GM12878 (cell line): ENCODE results near the gene NHSL1. TPM values are rescaled to one million over a fixed set of nuclear protein-coding genes. Genes with fewer than 3 reads are reported as not detected.

Source experiments
- ATAC-seq: fragments of 200-7000 bp; cut with Tn5 transposase; 3 replicates; pipeline ENCODE4 v1.9.1; 2020; ENCODE audit warnings: mild to moderate bottlenecking, moderate library complexity
- BruUV-seq: library from RNA; stranded (reverse); fragments of 400-500 nt; replicated peaks from 2 replicates; lab custom pipeline; 2021; lab: Mats Ljungman, UMichigan
- CTCF ChIA-PET: fragments of 300-600 bp; sonication (Branson Sonifier 250); formaldehyde crosslinking; extraction: SDS; loops from one replicate; lab custom pipeline; 2021; ENCODE audit warnings: inconsistent platforms; lab: Yijun Ruan, JAX
- POLR2A ChIA-PET: fragments of 350-600 bp; formaldehyde crosslinking; extraction: SDS; loops from one replicate; lab custom pipeline; 2021; ENCODE audit warnings: inconsistent platforms; lab: Charles Lee
- RAD21 ChIA-PET: fragments of 300-600 bp; sonication (Branson Sonifier 250); formaldehyde crosslinking; loops from one replicate; lab custom pipeline; 2023; ENCODE audit warnings: antibody characterized with exemption; ENCODE audit not compliant: unreplicated experiment; lab: Charles Lee
- SMC1A ChIA-PET: fragments of 300-600 bp; sonication (Branson Sonifier 250); formaldehyde crosslinking; loops from one replicate; lab custom pipeline; 2023; ENCODE audit not compliant: unreplicated experiment, uncharacterized antibody; lab: Charles Lee
- DNase-seq: peaks from one replicate; pipeline ENCODE4 v3.0.0-alpha.2; 2011; ENCODE audit warnings: low read depth, low spot score
- FAIRE-seq: peaks from 3 replicates; lab custom pipeline; 2011; peaks lifted over from hg19 to GRCh38; lab: Jason Lieb, UNC
- H2AFZ ChIP-seq: 2 replicates; pipeline ENCODE4 v1.6.0; 2011; ENCODE audit warnings: low read depth, low read length, control low read depth; ENCODE audit not compliant: control insufficient read depth
- H3K27ac ChIP-seq: 2 replicates; pipeline ENCODE4 v1.5.1; 2011; ENCODE audit warnings: control low read depth; ENCODE audit not compliant: control insufficient read depth, insufficient read depth
- H3K27me3 ChIP-seq, 2 experiments: replicated peaks in 1 of 2; 2 replicates each; pipeline versions ENCODE4 v1.6.0 to v1.6.1; 2011; ENCODE audit warnings: low read length in 1 of 2; ENCODE audit not compliant: control insufficient read depth in 2 of 2, insufficient read depth in 2 of 2
- H3K36me3 ChIP-seq, 2 experiments: 2 replicates each; pipeline ENCODE4 v1.5.1; 2011; ENCODE audit warnings: low read length in 1 of 2; ENCODE audit not compliant: control insufficient read depth in 2 of 2, insufficient read depth in 2 of 2
- H3K4me1 ChIP-seq: 2 replicates; pipeline ENCODE4 v1.6.1; 2011; ENCODE audit warnings: mild to moderate bottlenecking, low read length, moderate library complexity, mixed read lengths; ENCODE audit not compliant: control insufficient read depth, insufficient read depth
- H3K4me2 ChIP-seq: 2 replicates; pipeline ENCODE4 v1.6.0; 2011; ENCODE audit warnings: control low read depth; ENCODE audit not compliant: control insufficient read depth, insufficient read depth
- H3K4me3 ChIP-seq: fragments of 200-600 bp; sonication (generic); 2 replicates; pipeline ENCODE4 v1.5.1; 2016
- H3K79me2 ChIP-seq: 2 replicates; pipeline ENCODE4 v1.6.0; 2011; ENCODE audit warnings: low read length; ENCODE audit not compliant: control insufficient read depth, insufficient read depth
- H3K9ac ChIP-seq: 2 replicates; pipeline ENCODE4 v1.8.0; 2011; ENCODE audit warnings: low read length, control low read depth, mixed read lengths; ENCODE audit not compliant: control insufficient read depth, insufficient read depth
- H3K9me3 ChIP-seq: replicated peaks from 3 replicates; pipeline ENCODE4 v1.5.1; 2011; ENCODE audit warnings: mild to moderate bottlenecking, low read length; ENCODE audit not compliant: control insufficient read depth, insufficient read depth
- H4K20me1 ChIP-seq: 2 replicates; pipeline ENCODE4 v1.6.0; 2011; ENCODE audit not compliant: control insufficient read depth, insufficient read depth
- BCLAF1 ChIP-seq: fragments of 450-650 bp; IDR thresholded peaks from 2 replicates; pipeline ENCODE4 v1.6.1; 2017; ENCODE audit warnings: antibody characterized with exemption, mild to moderate bottlenecking, moderate library complexity
- EP300 ChIP-seq, 2 experiments: fragments of 150-350 bp in 1 of 2; IDR thresholded peaks; 2 replicates each; pipeline ENCODE4 v1.6.1; 2011 to 2012; ENCODE audit warnings: low read depth in 2 of 2, low read length in 2 of 2, borderline replicate concordance in 1 of 2, improper control_type of control experiment in 1 of 2, inconsistent platforms in 1 of 2; ENCODE audit not compliant: control insufficient read depth in 1 of 2
- IRF4 ChIP-seq: IDR thresholded peaks from 2 replicates; pipeline ENCODE4 v1.6.1; 2011; ENCODE audit warnings: low read depth, low read length
- MYB ChIP-seq: fragments of 150-350 bp; IDR thresholded peaks from 2 replicates; pipeline ENCODE4 v1.6.1; 2014; ENCODE audit warnings: mild to moderate bottlenecking, low read depth, low read length, borderline replicate concordance
- NFXL1 ChIP-seq: fragments of 450-650 bp; IDR thresholded peaks from 2 replicates; pipeline ENCODE4 v1.6.1; 2017; ENCODE audit warnings: antibody characterized with exemption, mild to moderate bottlenecking, borderline replicate concordance
- NFYB ChIP-seq: IDR thresholded peaks from 2 replicates; pipeline ENCODE4 v1.6.1; 2011; ENCODE audit warnings: low read depth, mild to moderate bottlenecking, low read length, improper control_type of control experiment, moderate library complexity; ENCODE audit not compliant: insufficient read depth
- PRDM15 ChIP-seq: fragments of 450-650 bp; formaldehyde crosslinking; IDR thresholded peaks from 2 replicates; pipeline ENCODE4 v1.4.0; 2020; ENCODE audit warnings: mild to moderate bottlenecking, moderate library complexity
- REST ChIP-seq: IDR thresholded peaks from 2 replicates; pipeline ENCODE4 v1.6.1; 2012; ENCODE audit warnings: mild to moderate bottlenecking, low read depth, low read length
- SMARCA5 ChIP-seq: fragments of 450-650 bp; IDR thresholded peaks from 2 replicates; pipeline ENCODE4 v1.6.1; 2017; ENCODE audit warnings: mild to moderate bottlenecking
- SREBF1 ChIP-seq: IDR thresholded peaks from 2 replicates; pipeline ENCODE4 v1.6.1; 2012; ENCODE audit warnings: mild to moderate bottlenecking, low read length
- TCF12 ChIP-seq: IDR thresholded peaks from 2 replicates; pipeline ENCODE4 v1.6.1; 2011; ENCODE audit warnings: low read depth, mild to moderate bottlenecking, low read length
- ZBED1 ChIP-seq: IDR thresholded peaks from 2 replicates; pipeline ENCODE4 v1.6.1; 2016; ENCODE audit warnings: borderline replicate concordance
- ZNF384 ChIP-seq: IDR thresholded peaks from 2 replicates; pipeline ENCODE4 v1.6.1; 2012; ENCODE audit warnings: low read depth, mild to moderate bottlenecking, low read length, improper control_type of control experiment, borderline replicate concordance
- WGBS: methylation state at CpG from one replicate; pipeline ENCODE4 v1.1.6; 2016; ENCODE audit warnings: low lambda C conversion rate; ENCODE audit not compliant: insufficient replicate concordance, insufficient coverage; ENCODE audit errors: missing lambda C conversion rate; 5-methylcytosine and 5-hydroxymethylcytosine counted together
- in situ Hi-C: fragments of 300-500 bp; cut with MboI; formaldehyde crosslinking; loops from 9 replicates; pipeline ENCODE4 v1.14.3; 2018; ENCODE audit warnings: mixed read lengths
- intact Hi-C: fragments of 100-400 bp; cut with micrococcal nuclease; formaldehyde crosslinking; loops from one replicate; pipeline ENCODE4 v1.14.2; 2022; ENCODE audit not compliant: unreplicated experiment
- polyA plus RNA-seq, 11 experiments: library from polyadenylated mRNA; depleted of rRNA in 4 of 11; unstranded in 6 of 11; stranded (reverse) in 5 of 11; fragments of >200 nt; fragmentation: Nextera tagmentation in 4 of 11; fragmentation: Illumina TruSeq in 1 of 11; extraction: Ambion mirVana in 4 of 11; extraction: Trizol in 1 of 11; gene quantifications; 1 replicate in 1 of 11; 2 replicates in 10 of 11; pipeline versions ENCODE4 v1.2.1 to v1.2.3, GENCODE V29; 2011 to 2016; ENCODE audit warnings: inconsistent platforms in 2 of 11, missing spikeins in 2 of 11, low read depth in 1 of 11
- total RNA-seq, 4 experiments: library from RNA; depleted of rRNA in 3 of 4; stranded (reverse); fragments of >200 nt in 3 of 4; fragmentation: Illumina TruSeq in 1 of 4; extraction: Trizol in 1 of 4; gene quantifications; 2 replicates each; pipeline versions ENCODE4 v1.2.1 to v1.2.3, GENCODE V29; 2013 to 2021

Gene NHSL1
- total and polyA plus RNA-seq, 10 of the 15 experiments (the other 5 are each of a cell fraction or from before 2014, with no cell fraction given) = 0.26 to 14.1 (median 0.90) TPM

- ChIA-PET CTCF (interaction anchor here (0.6 to 1.1 kb wide), 3 partner anchors 12 to 39 kb away, joined by 3 read pairs; no protein-coding TSS in a partner anchor), SMC1A (interaction anchor here (0.7 to 1.6 kb wide), 2 partner anchors 8 to 13 kb away, joined by 3 to 5 read pairs; no protein-coding TSS in a partner anchor), POLR2A (no interaction called here), RAD21 (interaction anchor here (1.4 kb wide), 1 partner anchor 44 kb away, joined by 4 read pairs; no protein-coding TSS in a partner anchor)
- in situ Hi-C loops (no loop called here), intact Hi-C loops (no loop called here)
- FAIRE-seq (no peak), DNase-seq (no peak), ATAC-seq (no peak)
- Histone ChIP-seq H3K9ac (no peak overlapping the region), H4K20me1 (no peaks in the 10 kb centered on the region), H3K4me2 (no peak overlapping the region), H2AFZ (no peak overlapping the region), H3K4me3 (no peak overlapping the region), H3K27ac (no peak overlapping the region), H3K9me3 (no peaks in the 10 kb centered on the region), H3K79me2 (no peaks in the 10 kb centered on the region), H3K36me3 (peaks cover 0 to 4% of the 10 kb centered on the region in 2 experiments; a peak in 2 of 4 replicates), H3K27me3 (no peaks in the 10 kb centered on the region), H3K4me1 (no peaks in the 10 kb centered on the region)
- no TSS peak for BruUV-seq
- 88% methylated on average over 1 of the region's 1 CpG for WGBS
- TF ChIP-seq IRF4 (no peak), BCLAF1 (no peak), REST (no peak), ZBED1 (no peak), NFXL1 (no peak), SMARCA5 (no peak), SREBF1 (no peak), NFYB (no peak), EP300 (IDR thresholded peaks at IDR 0.05; ENCODE audit: borderline replicate concordance in 1 of 2, control insufficient read depth in 1 of 2, low read depth in 2 of 2, low read length in 2 of 2) (no peak), TCF12 (no peak), ZNF384 (no peak), PRDM15 (CRISPR knock-in tag) (no peak), MYB (no peak)
These were observed 34.2 kb downstream of the NHSL1 start for GRCh38 chr6:138465007-138465645.
